Neural cell (in vitro differentiated cells): ENCODE results near the gene PAK2.

Experiments used
- CTCF ChIP-seq: fragments of 450-650 bp; IDR thresholded peaks from 2 replicates; pipeline ENCODE4 v1.5.1; 2014; ENCODE audit warnings: antibody characterized with exemption, mild to moderate bottlenecking, moderate library complexity; ENCODE audit not compliant: poor library complexity, severe bottlenecking
- EP300 ChIP-seq: fragments of 450-650 bp; conservative IDR thresholded peaks from 2 replicates; pipeline ENCODE4 v1.6.1; 2014; ENCODE audit warnings: antibody characterized with exemption, mild to moderate bottlenecking, moderate library complexity; ENCODE audit not compliant: poor library complexity, severe bottlenecking
- EZH2 ChIP-seq: fragments of 200-600, 300-800 bp; shearing (Covaris generic), sonication (generic); IDR thresholded peaks from 2 replicates; pipeline ENCODE4 v1.6.1; 2014; ENCODE audit warnings: antibody characterized with exemption, low read length, borderline replicate concordance, mild to moderate bottlenecking; ENCODE audit not compliant: insufficient read depth, poor library complexity, severe bottlenecking
- MXI1 ChIP-seq: fragments of 450-650 bp; conservative IDR thresholded peaks from 2 replicates; pipeline ENCODE4 v1.6.1; 2014; ENCODE audit warnings: antibody characterized with exemption, mild to moderate bottlenecking; ENCODE audit not compliant: poor library complexity, severe bottlenecking
- POLR2AphosphoS5 ChIP-seq: IDR thresholded peaks from 2 replicates; pipeline ENCODE4 v1.6.1; 2012
- RAD21 ChIP-seq: fragments of 450-650 bp; conservative IDR thresholded peaks from 2 replicates; pipeline ENCODE4 v1.6.1; 2014; ENCODE audit warnings: antibody characterized with exemption, mild to moderate bottlenecking, moderate library complexity
- REST ChIP-seq: IDR thresholded peaks from 2 replicates; pipeline ENCODE4 v1.6.1; 2012; ENCODE audit warnings: borderline replicate concordance
- SMC3 ChIP-seq: fragments of 450-650 bp; conservative IDR thresholded peaks from 2 replicates; pipeline ENCODE4 v1.6.1; 2014; ENCODE audit warnings: antibody characterized with exemption, mild to moderate bottlenecking, moderate library complexity; ENCODE audit not compliant: poor library complexity
- TAF1 ChIP-seq: IDR thresholded peaks from 2 replicates; pipeline ENCODE4 v1.6.1; 2012; ENCODE audit warnings: low read depth

GRCh38 chr3:196771067-196771466 is 31.4 kb downstream of the PAK2 start:
- TF ChIP-seq SMC3: no peak
- TF ChIP-seq RAD21: no peak
- no peak for TF ChIP-seq CTCF
- no peak for TF ChIP-seq EZH2
- no peak for TF ChIP-seq MXI1
- no peak for TF ChIP-seq EP300
- no peak for TF ChIP-seq POLR2AphosphoS5
- TF ChIP-seq TAF1: no peak
- no peak for TF ChIP-seq REST
